HepG2 (cell line): Measurements from ENCODE around the gene ZNF429. TPM values are rescaled to one million over a fixed set of nuclear protein-coding genes. Genes with fewer than 3 reads are reported as not detected.

ENCODE experiments used
- HHEX ChIP-seq: IDR thresholded peaks from 2 replicates; pipeline ENCODE4 v1.6.1; 2016; ENCODE audit warnings: control low read depth
- JDP2 ChIP-seq: sonication (generic); formaldehyde crosslinking; IDR thresholded peaks from 2 replicates; pipeline ENCODE4 v1.8.1; 2022; ENCODE audit warnings: missing genetic modification reagents, borderline replicate concordance
- KAT7 ChIP-seq: IDR thresholded peaks from 2 replicates; pipeline ENCODE4 v1.6.1; 2018; ENCODE audit warnings: borderline replicate concordance, missing compliant biosample characterization
- KLF9 ChIP-seq: IDR thresholded peaks from 2 replicates; pipeline ENCODE4 v1.6.1; 2016; ENCODE audit warnings: low read depth
- MIXL1 ChIP-seq: IDR thresholded peaks from 2 replicates; pipeline ENCODE4 v1.6.1; 2016
- NFKBIZ ChIP-seq: IDR thresholded peaks from 2 replicates; pipeline ENCODE4 v1.6.1; 2018; ENCODE audit warnings: missing genetic modification reagents, missing compliant biosample characterization
- PCBP1 ChIP-seq: fragments of 200-400 bp; formaldehyde crosslinking; IDR thresholded peaks from 2 replicates; pipeline ENCODE4 v1.6.1; 2017; ENCODE audit warnings: mild to moderate bottlenecking, low read depth, low read length, borderline replicate concordance
- RARG ChIP-seq: sonication (generic); formaldehyde crosslinking; IDR thresholded peaks from 2 replicates; pipeline ENCODE4 v1.4.0; 2020; ENCODE audit warnings: low read depth, mild to moderate bottlenecking, missing genetic modification reagents
- SMAD3 ChIP-seq: sonication (generic); formaldehyde crosslinking; IDR thresholded peaks from 2 replicates; pipeline ENCODE4 v1.4.0; 2020; ENCODE audit warnings: missing genetic modification reagents
- SNAI1 ChIP-seq: sonication (generic); formaldehyde crosslinking; IDR thresholded peaks from 2 replicates; pipeline ENCODE4 v1.5.0; 2020; ENCODE audit warnings: mild to moderate bottlenecking, missing genetic modification reagents, borderline replicate concordance
- polyA plus RNA-seq, 8 experiments: library from polyadenylated mRNA; depleted of rRNA in 3 of 8; stranded (reverse) in 7 of 8; unstranded in 1 of 8; fragments of >200 nt; fragmentation: Illumina TruSeq in 4 of 8; extraction: Trizol in 4 of 8; gene quantifications; 2 replicates each; pipeline versions ENCODE4 v1.2.1 to v1.2.3, GENCODE V29; 2011 to 2016; ENCODE audit warnings: low read depth in 4 of 8, missing spikeins in 1 of 8, mixed read lengths in 1 of 8; ENCODE audit not compliant: insufficient read depth in 1 of 8
- total RNA-seq, 5 experiments: library from RNA; depleted of rRNA; stranded (reverse); fragments of >200 nt; fragmentation: Illumina TruSeq; extraction: Trizol; gene quantifications; 2 replicates each; pipeline ENCODE4 v1.2.3, GENCODE V29; 2016; ENCODE audit warnings: low read depth in 1 of 5
- TF ChIP-seq, protein P1 (sequence below), 2 experiments: IDR thresholded peaks; 2 replicates each; pipeline ENCODE4 v1.6.1; 2011 to 2012; ENCODE audit warnings: low read length in 2 of 2, borderline replicate concordance in 1 of 2, low read depth in 1 of 2, mild to moderate bottlenecking in 1 of 2, moderate library complexity in 1 of 2
- TF ChIP-seq, protein P2 (sequence below): sonication (generic); formaldehyde crosslinking; IDR thresholded peaks from 2 replicates; pipeline ENCODE4 v1.5.1; 2020; ENCODE audit warnings: missing genetic modification reagents, mild to moderate bottlenecking, borderline replicate concordance
- TF ChIP-seq, protein P3 (sequence below): sonication (generic); formaldehyde crosslinking; IDR thresholded peaks from 2 replicates; pipeline ENCODE4 v1.4.0; 2020; ENCODE audit warnings: missing genetic modification reagents, borderline replicate concordance
- TF ChIP-seq, protein P4 (sequence below): sonication (generic); formaldehyde crosslinking; IDR thresholded peaks from 2 replicates; pipeline ENCODE4 v1.5.1; 2020; ENCODE audit warnings: missing genetic modification reagents, mild to moderate bottlenecking, borderline replicate concordance
- TF ChIP-seq, protein P5 (sequence below): sonication (generic); formaldehyde crosslinking; IDR thresholded peaks from 2 replicates; pipeline ENCODE4 v1.4.0; 2020; ENCODE audit warnings: missing genetic modification reagents, mild to moderate bottlenecking, borderline replicate concordance

The ZNF429 gene
- total and polyA plus RNA-seq, 2 of the 13 experiments (the other 11 are each of a cell fraction or from before 2014, with no cell fraction given): 3.3 to 3.4 TPM

DNA sequence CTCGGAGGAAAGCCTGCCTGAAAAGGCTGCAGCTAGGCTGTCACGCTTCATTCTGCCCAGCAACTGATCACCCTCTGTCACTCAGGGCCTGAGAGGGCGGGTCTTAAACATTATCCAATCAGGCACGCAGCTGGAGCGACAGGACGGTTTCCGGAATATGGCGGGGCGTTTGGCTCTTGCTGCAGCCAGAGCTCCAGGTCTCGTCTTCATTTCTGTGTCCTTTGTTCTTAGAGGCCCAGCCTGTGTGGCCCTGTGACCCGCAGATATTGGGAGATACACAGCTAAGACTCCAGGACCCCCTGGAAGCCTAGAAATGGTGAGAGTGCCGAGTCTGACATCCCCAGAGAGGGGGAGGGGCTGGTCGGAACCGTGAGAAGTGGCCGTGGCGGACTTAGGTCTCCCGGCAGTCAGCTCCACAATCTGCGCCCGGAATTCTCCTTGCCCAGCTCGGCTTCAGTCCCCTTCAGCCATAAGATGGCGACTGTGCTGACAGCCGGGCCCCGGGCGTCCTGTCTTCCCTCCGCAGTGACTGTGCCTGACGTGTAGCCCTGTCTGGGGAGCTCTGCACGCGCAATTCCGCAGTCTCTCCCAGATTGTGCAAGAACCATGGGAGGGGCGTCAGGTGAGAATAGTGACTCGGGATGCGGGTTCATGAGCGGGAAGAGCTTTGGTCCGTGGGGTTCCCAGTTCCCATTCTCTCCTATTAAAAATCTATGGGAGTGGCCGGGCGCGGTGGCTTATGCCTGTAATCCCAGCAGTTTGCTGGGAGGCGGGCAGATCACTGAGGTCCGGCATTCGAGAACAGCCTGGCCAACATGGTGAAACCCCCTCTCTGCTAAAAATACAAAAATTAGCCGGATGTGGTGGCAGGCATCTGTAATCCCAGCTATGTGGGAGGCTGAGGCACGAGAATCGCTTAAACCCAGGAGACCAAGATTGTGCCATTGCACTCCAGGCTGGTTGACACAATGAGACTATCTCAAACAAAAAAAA lies at the start of gene ZNF429 (continued):
- TF ChIP-seq, protein P1, sequence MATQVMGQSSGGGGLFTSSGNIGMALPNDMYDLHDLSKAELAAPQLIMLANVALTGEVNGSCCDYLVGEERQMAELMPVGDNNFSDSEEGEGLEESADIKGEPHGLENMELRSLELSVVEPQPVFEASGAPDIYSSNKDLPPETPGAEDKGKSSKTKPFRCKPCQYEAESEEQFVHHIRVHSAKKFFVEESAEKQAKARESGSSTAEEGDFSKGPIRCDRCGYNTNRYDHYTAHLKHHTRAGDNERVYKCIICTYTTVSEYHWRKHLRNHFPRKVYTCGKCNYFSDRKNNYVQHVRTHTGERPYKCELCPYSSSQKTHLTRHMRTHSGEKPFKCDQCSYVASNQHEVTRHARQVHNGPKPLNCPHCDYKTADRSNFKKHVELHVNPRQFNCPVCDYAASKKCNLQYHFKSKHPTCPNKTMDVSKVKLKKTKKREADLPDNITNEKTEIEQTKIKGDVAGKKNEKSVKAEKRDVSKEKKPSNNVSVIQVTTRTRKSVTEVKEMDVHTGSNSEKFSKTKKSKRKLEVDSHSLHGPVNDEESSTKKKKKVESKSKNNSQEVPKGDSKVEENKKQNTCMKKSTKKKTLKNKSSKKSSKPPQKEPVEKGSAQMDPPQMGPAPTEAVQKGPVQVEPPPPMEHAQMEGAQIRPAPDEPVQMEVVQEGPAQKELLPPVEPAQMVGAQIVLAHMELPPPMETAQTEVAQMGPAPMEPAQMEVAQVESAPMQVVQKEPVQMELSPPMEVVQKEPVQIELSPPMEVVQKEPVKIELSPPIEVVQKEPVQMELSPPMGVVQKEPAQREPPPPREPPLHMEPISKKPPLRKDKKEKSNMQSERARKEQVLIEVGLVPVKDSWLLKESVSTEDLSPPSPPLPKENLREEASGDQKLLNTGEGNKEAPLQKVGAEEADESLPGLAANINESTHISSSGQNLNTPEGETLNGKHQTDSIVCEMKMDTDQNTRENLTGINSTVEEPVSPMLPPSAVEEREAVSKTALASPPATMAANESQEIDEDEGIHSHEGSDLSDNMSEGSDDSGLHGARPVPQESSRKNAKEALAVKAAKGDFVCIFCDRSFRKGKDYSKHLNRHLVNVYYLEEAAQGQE (IDR thresholded peaks at IDR 0.05; ENCODE audit: borderline replicate concordance in 1 of 2, low read depth in 1 of 2, low read length in 2 of 2): no peak
- TF ChIP-seq JDP2 (CRISPR knock-in tag): no peak
- TF ChIP-seq KLF9 (CRISPR knock-in tag): no peak
- TF ChIP-seq PCBP1: no peak
- TF ChIP-seq, protein P2, sequence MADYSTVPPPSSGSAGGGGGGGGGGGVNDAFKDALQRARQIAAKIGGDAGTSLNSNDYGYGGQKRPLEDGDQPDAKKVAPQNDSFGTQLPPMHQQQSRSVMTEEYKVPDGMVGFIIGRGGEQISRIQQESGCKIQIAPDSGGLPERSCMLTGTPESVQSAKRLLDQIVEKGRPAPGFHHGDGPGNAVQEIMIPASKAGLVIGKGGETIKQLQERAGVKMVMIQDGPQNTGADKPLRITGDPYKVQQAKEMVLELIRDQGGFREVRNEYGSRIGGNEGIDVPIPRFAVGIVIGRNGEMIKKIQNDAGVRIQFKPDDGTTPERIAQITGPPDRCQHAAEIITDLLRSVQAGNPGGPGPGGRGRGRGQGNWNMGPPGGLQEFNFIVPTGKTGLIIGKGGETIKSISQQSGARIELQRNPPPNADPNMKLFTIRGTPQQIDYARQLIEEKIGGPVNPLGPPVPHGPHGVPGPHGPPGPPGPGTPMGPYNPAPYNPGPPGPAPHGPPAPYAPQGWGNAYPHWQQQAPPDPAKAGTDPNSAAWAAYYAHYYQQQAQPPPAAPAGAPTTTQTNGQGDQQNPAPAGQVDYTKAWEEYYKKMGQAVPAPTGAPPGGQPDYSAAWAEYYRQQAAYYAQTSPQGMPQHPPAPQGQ (CRISPR knock-in tag): no peak
- no peak for TF ChIP-seq RARG (CRISPR knock-in tag)
- no peak for TF ChIP-seq HHEX (CRISPR knock-in tag)
- TF ChIP-seq KAT7: no peak
- TF ChIP-seq NFKBIZ (CRISPR knock-in tag): no peak
- TF ChIP-seq, protein P3, sequence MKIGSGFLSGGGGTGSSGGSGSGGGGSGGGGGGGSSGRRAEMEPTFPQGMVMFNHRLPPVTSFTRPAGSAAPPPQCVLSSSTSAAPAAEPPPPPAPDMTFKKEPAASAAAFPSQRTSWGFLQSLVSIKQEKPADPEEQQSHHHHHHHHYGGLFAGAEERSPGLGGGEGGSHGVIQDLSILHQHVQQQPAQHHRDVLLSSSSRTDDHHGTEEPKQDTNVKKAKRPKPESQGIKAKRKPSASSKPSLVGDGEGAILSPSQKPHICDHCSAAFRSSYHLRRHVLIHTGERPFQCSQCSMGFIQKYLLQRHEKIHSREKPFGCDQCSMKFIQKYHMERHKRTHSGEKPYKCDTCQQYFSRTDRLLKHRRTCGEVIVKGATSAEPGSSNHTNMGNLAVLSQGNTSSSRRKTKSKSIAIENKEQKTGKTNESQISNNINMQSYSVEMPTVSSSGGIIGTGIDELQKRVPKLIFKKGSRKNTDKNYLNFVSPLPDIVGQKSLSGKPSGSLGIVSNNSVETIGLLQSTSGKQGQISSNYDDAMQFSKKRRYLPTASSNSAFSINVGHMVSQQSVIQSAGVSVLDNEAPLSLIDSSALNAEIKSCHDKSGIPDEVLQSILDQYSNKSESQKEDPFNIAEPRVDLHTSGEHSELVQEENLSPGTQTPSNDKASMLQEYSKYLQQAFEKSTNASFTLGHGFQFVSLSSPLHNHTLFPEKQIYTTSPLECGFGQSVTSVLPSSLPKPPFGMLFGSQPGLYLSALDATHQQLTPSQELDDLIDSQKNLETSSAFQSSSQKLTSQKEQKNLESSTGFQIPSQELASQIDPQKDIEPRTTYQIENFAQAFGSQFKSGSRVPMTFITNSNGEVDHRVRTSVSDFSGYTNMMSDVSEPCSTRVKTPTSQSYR: peak; percentile 77
- TF ChIP-seq SMAD3: no peak
- TF ChIP-seq MIXL1 (CRISPR knock-in tag): no peak
- TF ChIP-seq, protein P4, sequence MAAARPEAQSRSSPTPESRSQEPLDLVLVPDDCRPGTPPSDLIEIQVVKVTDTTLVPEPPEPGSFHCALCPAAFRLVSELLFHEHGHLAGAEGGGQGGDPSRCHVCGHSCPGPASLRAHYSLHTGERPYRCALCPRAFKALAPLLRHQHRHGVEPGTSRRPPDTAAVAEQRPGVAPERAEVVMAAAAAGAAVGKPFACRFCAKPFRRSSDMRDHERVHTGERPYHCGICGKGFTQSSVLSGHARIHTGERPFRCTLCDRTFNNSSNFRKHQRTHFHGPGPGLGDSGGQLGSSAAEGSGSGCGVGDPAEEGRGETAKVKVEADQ (CRISPR knock-in tag): no peak
- TF ChIP-seq, protein P5, sequence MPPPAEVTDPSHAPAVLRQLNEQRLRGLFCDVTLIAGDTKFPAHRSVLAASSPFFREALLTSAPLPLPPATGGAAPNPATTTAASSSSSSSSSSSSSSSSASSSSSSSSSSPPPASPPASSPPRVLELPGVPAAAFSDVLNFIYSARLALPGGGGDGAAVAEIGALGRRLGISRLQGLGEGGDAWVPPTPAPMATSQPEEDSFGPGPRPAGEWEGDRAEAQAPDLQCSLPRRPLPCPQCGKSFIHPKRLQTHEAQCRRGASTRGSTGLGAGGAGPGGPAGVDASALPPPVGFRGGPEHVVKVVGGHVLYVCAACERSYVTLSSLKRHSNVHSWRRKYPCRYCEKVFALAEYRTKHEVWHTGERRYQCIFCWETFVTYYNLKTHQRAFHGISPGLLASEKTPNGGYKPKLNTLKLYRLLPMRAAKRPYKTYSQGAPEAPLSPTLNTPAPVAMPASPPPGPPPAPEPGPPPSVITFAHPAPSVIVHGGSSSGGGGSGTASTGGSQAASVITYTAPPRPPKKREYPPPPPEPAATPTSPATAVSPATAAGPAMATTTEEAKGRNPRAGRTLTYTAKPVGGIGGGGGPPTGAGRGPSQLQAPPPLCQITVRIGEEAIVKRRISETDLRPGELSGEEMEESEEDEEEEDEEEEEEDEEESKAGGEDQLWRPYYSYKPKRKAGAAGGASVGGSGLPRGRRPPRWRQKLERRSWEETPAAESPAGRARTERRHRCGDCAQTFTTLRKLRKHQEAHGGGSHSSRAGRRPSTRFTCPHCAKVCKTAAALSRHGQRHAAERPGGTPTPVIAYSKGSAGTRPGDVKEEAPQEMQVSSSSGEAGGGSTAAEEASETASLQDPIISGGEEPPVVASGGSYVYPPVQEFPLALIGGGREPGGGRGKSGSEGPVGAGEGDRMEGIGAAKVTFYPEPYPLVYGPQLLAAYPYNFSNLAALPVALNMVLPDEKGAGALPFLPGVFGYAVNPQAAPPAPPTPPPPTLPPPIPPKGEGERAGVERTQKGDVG: no peak
- no peak for TF ChIP-seq SNAI1
